RKO (cell line): ENCODE results near the gene ANKRD11.
"Not testable (repeated sequence)": the region's sequence is repeated elsewhere in the genome, so short reads cannot be mapped to it uniquely, and the experiment has no call there.

Source experiments
- DNase-seq: peaks from one replicate; pipeline ENCODE4 v3.0.0-alpha.2; 2016; ENCODE audit warnings: low spot score

Gene ANKRD11

GRCh38 chr16:89450537-89450936, 39.8 kb downstream of the ANKRD11 start:
- no peak for DNase-seq

GRCh38 chr16:89449726-89450335, 40.5 kb downstream of the ANKRD11 start:
- DNase-seq = no peak

- no peak for DNase-seq
Measured at GRCh38 chr16:89448656-89449055, 41.7 kb downstream of the ANKRD11 start.

- DNase-seq = no peak
Measured at GRCh38 chr16:89446975-89447293, 43.4 kb downstream of the ANKRD11 start.

- DNase-seq = no peak
Measured at GRCh38 chr16:89446136-89446974, 44.0 kb downstream of the ANKRD11 start.

- DNase-seq = no peak
Measured at GRCh38 chr16:89445166-89445565, 45.2 kb downstream of the ANKRD11 start.

GRCh38 chr16:89444728-89445127, 45.6 kb downstream of the ANKRD11 start:
- DNase-seq = no peak

GRCh38 chr16:89444151-89444723, 46.1 kb downstream of the ANKRD11 start:
- no peak for DNase-seq

- no peak for DNase-seq
Measured at GRCh38 chr16:89443727-89444084, 46.7 kb downstream of the ANKRD11 start.

- DNase-seq = no peak
Measured at GRCh38 chr16:89442990-89443726, 47.2 kb downstream of the ANKRD11 start.

- DNase-seq = no peak
Measured at GRCh38 chr16:89442588-89442987, 47.8 kb downstream of the ANKRD11 start.

GRCh38 chr16:89439659-89440058, 50.7 kb downstream of the ANKRD11 start:
- DNase-seq = no peak

GRCh38 chr16:89437991-89438390, 52.4 kb downstream of the ANKRD11 start:
- no peak for DNase-seq

GRCh38 chr16:89437251-89437987, 52.9 kb downstream of the ANKRD11 start:
- no peak for DNase-seq

GRCh38 chr16:89436366-89436765, 54.0 kb downstream of the ANKRD11 start:
- DNase-seq = no peak

GRCh38 chr16:89435059-89435458, 55.3 kb downstream of the ANKRD11 start:
- not testable (repeated sequence) for DNase-seq

- DNase-seq = no peak
Measured at GRCh38 chr16:89434490-89434889, 55.9 kb downstream of the ANKRD11 start.

GRCh38 chr16:89433363-89433984, 56.9 kb downstream of the ANKRD11 start:
- not testable (repeated sequence) for DNase-seq

- DNase-seq = no peak
Measured at GRCh38 chr16:89431630-89432029, 58.7 kb downstream of the ANKRD11 start.

GRCh38 chr16:89431158-89431584, 59.2 kb downstream of the ANKRD11 start:
- no peak for DNase-seq

- no peak for DNase-seq
Measured at GRCh38 chr16:89430436-89431157, 59.8 kb downstream of the ANKRD11 start.
